Measurements from ENCODE around the gene NKX6-2. TPM values are rescaled to one million over a fixed set of nuclear protein-coding genes. Genes with fewer than 3 reads are reported as not detected.
"Not testable (repeated sequence)": the region's sequence is repeated elsewhere in the genome, so short reads cannot be mapped to it uniquely, and the experiment has no call there.

Gene NKX6-2
- total RNA-seq, 6 experiments from 2014 or later = not detected

DNA sequence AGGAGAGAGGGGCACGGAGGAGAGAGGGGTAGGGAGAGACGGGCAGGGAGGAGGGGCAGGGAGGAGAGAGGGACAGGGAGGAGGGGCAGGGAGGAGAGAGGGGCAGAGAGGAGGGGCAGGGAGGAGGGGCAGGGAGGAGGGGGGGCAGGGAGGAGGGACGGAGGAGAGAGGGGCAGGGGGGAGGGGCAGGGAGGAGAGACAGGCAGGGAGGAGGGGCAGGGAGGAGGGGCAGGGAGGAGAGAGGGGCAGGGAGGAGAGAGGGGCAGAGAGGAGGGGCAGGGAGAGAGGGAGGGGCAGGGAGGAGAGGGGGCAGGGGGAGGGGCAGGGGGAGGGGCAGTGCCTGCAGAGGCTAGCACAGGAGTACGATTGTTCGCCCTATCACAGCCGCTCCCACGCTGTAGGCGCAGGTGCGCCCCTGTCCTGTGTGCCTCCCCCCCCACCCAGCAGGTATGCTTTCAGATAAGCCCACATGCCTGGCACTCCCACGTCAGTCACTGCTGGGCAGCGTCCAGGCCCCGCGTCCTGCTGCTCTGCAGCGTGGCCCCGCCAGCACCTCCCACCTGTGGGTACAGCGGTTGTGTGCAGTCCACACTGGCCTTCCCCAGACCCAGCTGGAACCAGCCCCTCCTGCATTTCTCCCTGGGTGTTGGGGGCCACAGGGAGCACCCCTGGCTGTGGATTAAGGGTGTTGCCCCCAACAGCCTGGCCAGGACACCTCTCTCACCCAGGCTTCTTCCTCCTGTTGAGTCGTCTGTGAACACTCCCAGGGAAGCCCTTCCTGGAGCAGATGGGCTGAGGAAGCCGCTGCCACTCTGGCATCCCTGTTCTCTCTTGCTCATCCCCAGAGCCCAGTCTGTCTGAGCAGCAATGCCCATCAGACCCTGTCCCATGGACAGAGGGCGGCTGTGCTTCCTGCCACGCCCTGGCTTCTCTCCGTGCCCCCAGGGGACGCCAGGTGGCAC, 10.8 kb downstream of the NKX6-2 start:
- no peaks in the 10 kb centered on the region for H3K4me1 Mint-ChIP-seq (ENCODE audit: low read depth)
- peaks cover 3% of the 10 kb centered on the region; the same call in 1 of the 2 replicates for H3K27me3 Mint-ChIP-seq (ENCODE audit: insufficient read depth)
- no peaks in the 10 kb centered on the region for H3K9me3 Mint-ChIP-seq
- no peak overlapping the region for H3K4me3 Mint-ChIP-seq
- no peak overlapping the region for H3K27ac Mint-ChIP-seq
- peaks cover 13% of the 10 kb centered on the region; the same call in 1 of the 2 replicates for H3K36me3 Mint-ChIP-seq (ENCODE audit: low read depth)
- TF ChIP-seq, protein P1, sequence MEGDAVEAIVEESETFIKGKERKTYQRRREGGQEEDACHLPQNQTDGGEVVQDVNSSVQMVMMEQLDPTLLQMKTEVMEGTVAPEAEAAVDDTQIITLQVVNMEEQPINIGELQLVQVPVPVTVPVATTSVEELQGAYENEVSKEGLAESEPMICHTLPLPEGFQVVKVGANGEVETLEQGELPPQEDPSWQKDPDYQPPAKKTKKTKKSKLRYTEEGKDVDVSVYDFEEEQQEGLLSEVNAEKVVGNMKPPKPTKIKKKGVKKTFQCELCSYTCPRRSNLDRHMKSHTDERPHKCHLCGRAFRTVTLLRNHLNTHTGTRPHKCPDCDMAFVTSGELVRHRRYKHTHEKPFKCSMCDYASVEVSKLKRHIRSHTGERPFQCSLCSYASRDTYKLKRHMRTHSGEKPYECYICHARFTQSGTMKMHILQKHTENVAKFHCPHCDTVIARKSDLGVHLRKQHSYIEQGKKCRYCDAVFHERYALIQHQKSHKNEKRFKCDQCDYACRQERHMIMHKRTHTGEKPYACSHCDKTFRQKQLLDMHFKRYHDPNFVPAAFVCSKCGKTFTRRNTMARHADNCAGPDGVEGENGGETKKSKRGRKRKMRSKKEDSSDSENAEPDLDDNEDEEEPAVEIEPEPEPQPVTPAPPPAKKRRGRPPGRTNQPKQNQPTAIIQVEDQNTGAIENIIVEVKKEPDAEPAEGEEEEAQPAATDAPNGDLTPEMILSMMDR (IDR thresholded peaks at IDR 0.05) = no peak
- no peak for DNase-seq

DNA sequence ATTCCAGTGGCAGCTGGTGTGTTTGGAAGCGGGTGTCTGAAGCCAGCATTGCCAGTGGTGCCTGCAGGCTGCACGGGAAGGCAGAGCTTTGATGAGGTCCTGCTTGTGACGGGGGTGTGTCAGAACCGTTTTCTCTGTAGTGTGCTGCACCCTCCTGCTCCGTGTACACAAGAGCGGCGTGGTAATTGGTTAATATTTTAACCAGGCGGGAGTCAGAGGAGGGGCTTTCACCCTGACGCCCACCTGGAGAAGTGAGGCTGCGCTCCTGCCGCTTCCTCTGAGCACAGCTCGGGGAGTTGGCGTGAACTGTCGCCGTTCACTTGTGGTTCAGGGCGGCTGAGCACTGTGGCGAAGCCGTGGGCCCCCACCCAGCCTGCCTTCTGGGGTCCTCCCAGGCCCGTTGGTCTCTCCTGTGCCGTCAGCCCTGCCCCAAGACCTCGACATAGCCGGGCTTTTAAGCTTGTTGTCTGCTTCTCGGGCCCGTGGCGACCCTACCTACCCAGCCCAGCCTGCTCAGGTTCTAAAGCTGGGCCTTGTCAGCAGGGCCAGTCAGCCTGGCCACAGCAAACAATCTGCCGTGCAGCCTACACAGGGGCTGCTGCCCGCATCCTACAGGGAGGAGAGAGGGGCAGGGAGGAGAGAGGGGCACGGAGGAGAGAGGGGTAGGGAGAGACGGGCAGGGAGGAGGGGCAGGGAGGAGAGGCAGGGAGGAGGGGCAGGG, 11.6 kb downstream of the NKX6-2 start:
- H3K27ac Mint-ChIP-seq = no peak overlapping the region
- DNase-seq = no peak
- no peaks in the 10 kb centered on the region for H3K9me3 Mint-ChIP-seq
- H3K4me3 Mint-ChIP-seq = no peak overlapping the region
- H3K4me1 Mint-ChIP-seq (ENCODE audit: low read depth) = no peaks in the 10 kb centered on the region
- H3K36me3 Mint-ChIP-seq (ENCODE audit: low read depth) = peaks cover 14% of the 10 kb centered on the region; the same call in 1 of the 2 replicates
- H3K27me3 Mint-ChIP-seq (ENCODE audit: insufficient read depth) = peaks cover 3% of the 10 kb centered on the region; the same call in 1 of the 2 replicates
- TF ChIP-seq, protein P1 (IDR thresholded peaks at IDR 0.05) = no peak

DNA sequence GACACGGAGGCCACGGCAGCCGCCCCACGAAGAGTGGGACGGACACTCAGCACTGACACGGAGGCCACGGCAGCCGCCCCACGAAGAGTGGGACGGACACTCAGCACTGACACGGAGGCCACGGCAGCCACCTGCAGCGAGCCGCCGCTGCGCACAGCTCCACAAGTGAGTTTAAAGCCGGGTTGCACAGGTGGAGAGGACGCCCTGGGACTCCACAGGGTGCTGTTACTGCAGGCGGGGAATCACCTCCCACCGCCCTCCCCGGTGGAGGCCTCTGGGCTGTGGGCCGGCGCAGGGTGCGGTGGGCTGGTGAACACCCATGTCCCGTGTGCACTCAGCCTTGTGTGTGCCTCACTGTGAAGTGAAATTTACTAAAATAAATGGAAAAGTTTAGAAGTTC, 13.1 kb downstream of the NKX6-2 start:
- not testable (repeated sequence) for H3K4me3 Mint-ChIP-seq; H3K9me3 Mint-ChIP-seq; H3K27me3 Mint-ChIP-seq (ENCODE audit: insufficient read depth); H3K4me1 Mint-ChIP-seq (ENCODE audit: low read depth); H3K27ac Mint-ChIP-seq; DNase-seq
- peaks cover 22% of the 10 kb centered on the region; the same call in 1 of the 2 replicates for H3K36me3 Mint-ChIP-seq (ENCODE audit: low read depth)

DNA sequence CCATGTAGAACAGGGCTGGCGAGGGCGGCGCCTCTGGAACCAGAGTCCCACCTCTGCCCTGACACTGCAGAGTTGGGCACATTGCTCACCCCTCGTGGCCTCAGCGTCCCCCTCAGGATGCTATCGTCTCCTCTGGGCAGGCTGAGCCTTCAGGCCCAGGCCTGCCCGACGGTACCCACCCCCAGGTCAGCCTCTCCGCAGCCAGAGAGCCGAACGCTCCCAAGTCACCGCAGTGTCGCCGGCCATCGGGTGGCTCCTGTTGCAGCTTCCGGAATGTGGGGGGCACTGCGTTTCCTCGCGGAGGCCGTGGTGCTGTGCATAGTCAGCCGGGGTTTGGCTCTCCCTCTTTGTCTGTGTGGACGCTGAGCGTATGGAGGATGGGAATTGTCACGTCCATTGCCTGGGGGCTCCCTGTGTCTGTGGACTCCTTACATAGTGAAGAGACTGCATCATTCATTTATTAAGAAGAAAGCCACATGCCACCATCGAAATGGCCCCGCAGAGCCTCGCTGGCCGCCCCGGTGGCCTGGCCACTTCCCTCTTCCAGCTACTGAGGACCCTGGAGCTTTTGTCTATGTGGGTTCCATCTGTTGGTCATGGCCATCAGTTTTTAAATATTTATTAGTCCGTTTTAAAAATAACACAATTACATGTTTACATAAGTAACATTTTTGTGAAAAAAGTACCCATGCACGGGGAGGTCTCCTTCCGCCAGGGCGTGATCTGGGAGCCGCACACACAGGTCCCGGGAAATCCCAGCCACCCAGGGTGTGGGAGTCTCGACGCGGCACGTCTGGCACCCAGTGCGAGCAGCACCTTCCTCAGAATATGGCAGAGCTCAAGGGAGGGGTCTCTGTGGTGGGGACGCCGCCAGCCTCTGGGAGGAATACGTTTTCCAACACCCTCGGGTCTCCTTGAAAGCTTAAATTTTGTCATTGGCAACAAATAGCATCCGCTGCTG, 15.6 kb downstream of the NKX6-2 start:
- no peak overlapping the region for H3K4me3 Mint-ChIP-seq
- TF ChIP-seq, protein P1 (IDR thresholded peaks at IDR 0.05) = no peak

DNA sequence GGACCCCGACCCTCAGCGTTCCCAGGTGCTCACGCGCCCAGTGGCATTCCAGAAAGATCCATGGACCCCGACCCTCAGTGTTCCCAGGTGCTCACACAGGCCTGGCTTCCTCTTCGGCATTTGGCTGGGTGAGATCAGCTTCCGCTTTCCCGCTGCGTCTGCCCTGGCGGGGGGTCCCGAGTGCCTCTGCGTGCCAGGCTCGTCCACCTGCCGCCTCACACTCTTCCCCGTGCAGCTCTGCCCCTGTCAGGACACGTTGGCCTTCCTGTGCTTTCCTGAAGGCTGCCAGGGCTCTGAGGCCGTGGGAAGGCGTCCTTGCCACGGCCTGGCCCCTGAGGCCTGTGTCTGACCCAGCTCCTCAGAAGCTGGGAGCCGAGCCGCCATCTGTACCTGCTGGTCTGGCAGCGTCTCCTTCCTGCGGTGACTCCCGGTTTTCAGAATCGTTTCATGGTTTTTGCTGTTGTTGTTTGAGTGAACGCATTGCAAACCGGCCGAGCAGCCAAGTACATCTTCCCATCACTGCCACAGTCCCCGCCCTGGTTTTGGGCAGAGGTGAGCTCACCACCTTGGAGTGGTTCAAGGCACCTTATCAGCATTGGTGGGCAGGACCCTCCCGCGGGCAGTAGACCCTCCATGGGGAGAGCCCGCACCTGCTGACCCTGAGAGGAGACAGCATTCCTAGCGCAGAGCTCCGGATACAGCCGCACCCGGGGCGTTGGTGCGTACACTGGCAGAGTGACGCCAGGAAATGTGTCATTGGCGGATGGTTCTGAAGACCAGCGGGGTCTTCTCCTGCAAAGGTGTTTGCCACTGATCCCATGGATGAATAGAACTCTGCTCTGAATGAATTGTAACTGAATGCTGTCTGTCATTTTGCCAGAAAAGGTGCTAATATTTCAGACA, 17.4 kb downstream of the NKX6-2 start:
- Mint-ChIP-seq H3K36me3 (ENCODE audit: low read depth) (peaks cover 33% of the 10 kb centered on the region), H3K27me3 (ENCODE audit: insufficient read depth) (peaks cover 4% of the 10 kb centered on the region; the same call in 1 of the 2 replicates), H3K9me3 (no peaks in the 10 kb centered on the region), H3K27ac (no peak overlapping the region), H3K4me3 (no peak overlapping the region), H3K4me1 (ENCODE audit: low read depth) (no peaks in the 10 kb centered on the region)
- no peak for DNase-seq
- TF ChIP-seq, protein P1 (IDR thresholded peaks at IDR 0.05) = no peak

More for the DNA sequence above, 15.6 kb downstream of the NKX6-2 start:
- H3K27ac Mint-ChIP-seq = no peak overlapping the region
- peaks cover 33% of the 10 kb centered on the region for H3K36me3 Mint-ChIP-seq (ENCODE audit: low read depth)
- peaks cover 4% of the 10 kb centered on the region; the same call in 1 of the 2 replicates for H3K27me3 Mint-ChIP-seq (ENCODE audit: insufficient read depth)
- DNase-seq = no peak
- no peaks in the 10 kb centered on the region for H3K4me1 Mint-ChIP-seq (ENCODE audit: low read depth)
- H3K9me3 Mint-ChIP-seq = no peaks in the 10 kb centered on the region

Measured in HFFc6 (cell line).